DMS53 treated with DMSO at 0.1 percent for 48 hours (cell line): ENCODE data around the gene UNC93A.

ENCODE experiments used
- DNase-seq: peaks from one replicate; lab custom pipeline; 2025; ENCODE audit not compliant: unreplicated experiment; lab: John Stamatoyannopoulos, UW

The UNC93A gene

GRCh38 chr6:167293088-167293589 is 2.0 kb downstream of the UNC93A start:
- no peak for DNase-seq

- no peak for DNase-seq
Measured at GRCh38 chr6:167293590-167294091, 2.5 kb downstream of the UNC93A start.

GRCh38 chr6:167294241-167294640 is 3.1 kb downstream of the UNC93A start:
- DNase-seq = no peak

GRCh38 chr6:167294651-167295494 is 3.8 kb downstream of the UNC93A start:
- DNase-seq = no peak

- DNase-seq = no peak
Measured at GRCh38 chr6:167295495-167296292, 4.6 kb downstream of the UNC93A start.

GRCh38 chr6:167296293-167296690 is 5.2 kb downstream of the UNC93A start:
- no peak for DNase-seq

- DNase-seq = no peak
Measured at GRCh38 chr6:167296902-167297301, 5.8 kb downstream of the UNC93A start.

- DNase-seq = no peak
Measured at GRCh38 chr6:167298127-167298526, 7.0 kb downstream of the UNC93A start.

GRCh38 chr6:167299641-167300308 is 8.7 kb downstream of the UNC93A start:
- no peak for DNase-seq

GRCh38 chr6:167300902-167301777 is 10.0 kb downstream of the UNC93A start:
- no peak for DNase-seq

- DNase-seq = no peak
Measured at GRCh38 chr6:167302074-167302473, 11.0 kb downstream of the UNC93A start.

GRCh38 chr6:167302796-167303195 is 11.7 kb downstream of the UNC93A start:
- DNase-seq = no peak

GRCh38 chr6:167303675-167304625 is 12.8 kb downstream of the UNC93A start:
- no peak for DNase-seq

- no peak for DNase-seq
Measured at GRCh38 chr6:167304912-167305311, 13.8 kb downstream of the UNC93A start.

GRCh38 chr6:167305796-167306195 is 14.7 kb downstream of the UNC93A start:
- no peak for DNase-seq

- DNase-seq = no peak
Measured at GRCh38 chr6:167306401-167306998, 15.4 kb downstream of the UNC93A start.

- DNase-seq = no peak
Measured at GRCh38 chr6:167307342-167307955, 16.3 kb downstream of the UNC93A start.

- DNase-seq = no peak
Measured at GRCh38 chr6:167308207-167308606, 17.1 kb downstream of the UNC93A start.
